CD4-positive, alpha-beta T cell (primary cell): ENCODE results near the gene ENG. TPM values are rescaled to one million over a fixed set of nuclear protein-coding genes. Genes with fewer than 3 reads are reported as not detected.

Experiments
- ATAC-seq: fragments of 200-7000 bp; cut with Tn5 transposase; one replicate; pipeline ENCODE4 v1.10.0; 2022; ENCODE audit warnings: mild to moderate bottlenecking; ENCODE audit not compliant: poor library complexity
- CTCF ChIA-PET: fragments of 350-600 bp; sonication (Branson Sonifier 250); formaldehyde crosslinking; loops from one replicate; lab custom pipeline; 2021; ENCODE audit warnings: antibody characterized with exemption, inconsistent platforms; lab: Charles Lee
- POLR2A ChIA-PET: fragments of 350-600 bp; sonication (Branson Sonifier 250); formaldehyde crosslinking; loops from one replicate; lab custom pipeline; 2021; ENCODE audit warnings: antibody characterized with exemption, inconsistent platforms; lab: Charles Lee
- DNase-seq, 14 experiments: peaks; one replicate each; pipeline ENCODE4 v3.0.0-alpha.2; 2013 to 2020; ENCODE audit warnings: mixed read lengths in 2 of 14
- H3K27ac ChIP-seq, 2 donors: one replicate each; pipeline versions ENCODE4 v1.5.1 to v1.7.0; 2013; ENCODE audit warnings: low read length in 2 of 2, low read depth in 1 of 2, mild to moderate bottlenecking in 1 of 2
- H3K27me3 ChIP-seq, 2 experiments: 1 replicate in 1 of 2; 2 replicates in 1 of 2; pipeline versions ENCODE4 v1.6.1 to v1.7.0; 2013; ENCODE audit warnings: low read length in 2 of 2, control low read depth in 1 of 2, mild to moderate bottlenecking in 1 of 2, moderate library complexity in 1 of 2; ENCODE audit not compliant: insufficient read depth in 2 of 2, control insufficient read depth in 1 of 2
- H3K36me3 ChIP-seq: one replicate; pipeline ENCODE4 v1.6.1; 2013; ENCODE audit warnings: low read length, control low read depth; ENCODE audit not compliant: insufficient read depth
- H3K4me1 ChIP-seq: one replicate; pipeline ENCODE4 v1.6.1; 2013; ENCODE audit warnings: low read length, control low read depth; ENCODE audit not compliant: insufficient read depth
- H3K4me3 ChIP-seq: one replicate; pipeline ENCODE4 v1.5.1; 2013; ENCODE audit warnings: mild to moderate bottlenecking, low read length, moderate library complexity
- H3K9me3 ChIP-seq, 2 experiments: 1 replicate in 1 of 2; 2 replicates in 1 of 2; pipeline versions ENCODE4 v1.6.1 to v1.7.0; 2013; ENCODE audit warnings: low read length in 2 of 2, mild to moderate bottlenecking in 2 of 2, control low read depth in 1 of 2, moderate library complexity in 1 of 2; ENCODE audit not compliant: control insufficient read depth in 1 of 2, insufficient read depth in 1 of 2
- H3K27ac Mint-ChIP-seq: one replicate; pipeline ENCODE4 v1.8.0; 2020; ENCODE audit warnings: mixed read lengths
- H3K27me3 Mint-ChIP-seq: one replicate; pipeline ENCODE4 v1.8.0; 2021; ENCODE audit warnings: mixed read lengths
- H3K36me3 Mint-ChIP-seq: one replicate; pipeline ENCODE4 v1.8.0; 2021; ENCODE audit warnings: low read depth, mixed read lengths
- H3K4me1 Mint-ChIP-seq: one replicate; pipeline ENCODE4 v1.8.0; 2021; ENCODE audit warnings: low read depth, mixed read lengths
- H3K4me3 Mint-ChIP-seq: one replicate; pipeline ENCODE4 v1.8.0; 2020; ENCODE audit warnings: mild to moderate bottlenecking, mixed read lengths
- H3K9me3 Mint-ChIP-seq: one replicate; pipeline ENCODE4 v1.8.0; 2020; ENCODE audit warnings: mixed read lengths
- intact Hi-C, 2 experiments: fragments of 100-400 bp; cut with DNase I in 1 of 2; cut with micrococcal nuclease in 1 of 2; formaldehyde crosslinking; loops; one replicate each; pipeline versions ENCODE4 v1.15.1 to v1.9.0; 2023 to 2025; cut with DNase I, micrococcal nuclease
- total RNA-seq, 174 experiments: library from RNA in 2 of 174; stranded (reverse) in 2 of 174; gene quantifications; one replicate each; pipeline ENCODE4 v1.2.3 and lab custom pipeline; 2021 to 2026
- TF ChIP-seq, protein P1 (sequence below): fragments of 200-600 bp; IDR thresholded peaks from one replicate; pipeline ENCODE4 v1.8.0; 2022; ENCODE audit warnings: antibody characterized with exemption, mild to moderate bottlenecking

The ENG gene
- total RNA-seq, 2 experiments from 2014 or later: 2.5 to 2.6 TPM

DNA sequence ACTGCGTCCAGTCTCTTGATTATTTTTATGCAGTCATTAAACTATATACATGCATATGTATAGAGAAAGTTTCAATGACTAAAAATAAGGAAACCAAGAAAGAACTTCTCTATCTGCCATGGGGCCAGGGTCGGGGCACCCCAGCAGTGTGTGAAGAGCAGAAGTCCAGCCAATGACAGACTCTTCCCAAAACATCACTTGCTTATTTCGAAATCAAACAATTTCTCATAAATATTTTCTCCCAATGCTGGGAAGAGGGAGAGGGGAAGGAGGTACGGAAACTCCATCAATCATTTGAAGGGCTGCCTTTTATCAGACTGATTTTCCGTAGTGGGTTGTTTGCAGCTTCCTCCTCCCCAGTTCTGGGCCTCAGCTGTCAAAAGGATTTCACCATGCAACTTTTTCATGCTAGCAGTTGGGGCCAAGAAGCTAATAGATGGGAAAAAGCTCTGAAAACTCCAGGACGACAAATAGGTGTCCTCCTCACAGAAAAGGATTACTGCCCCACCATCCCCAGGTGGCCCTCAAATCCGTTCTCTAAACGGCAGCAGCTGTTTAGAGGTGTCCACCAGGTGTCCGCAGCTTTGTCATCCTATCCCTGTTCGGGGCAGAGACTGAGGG lies 52.4 kb downstream of the ENG start:
- ChIA-PET POLR2A (interaction anchor here (0.8 to 2.4 kb wide), 10 partner anchors 9 to 351 kb away, joined by 3 to 9 read pairs (median 3); partner anchors contain the start of genes CDK9 and NAIF1), CTCF (interaction anchor here (1.0 kb wide), 2 partner anchors 67 to 109 kb away, joined by 3 to 5 read pairs; partner anchors contain the start of gene TOR2A)
- H3K27me3 Mint-ChIP-seq: no peaks in the 10 kb centered on the region
- H3K4me3 ChIP-seq: peak overlapping the region; percentile 72
- ATAC-seq (no peak), DNase-seq (peak in 1 of 14 experiments; percentile 42)
- no peaks in the 10 kb centered on the region for H3K9me3 Mint-ChIP-seq
- peaks cover 36% of the 10 kb centered on the region for H3K4me1 ChIP-seq
- no peaks in the 10 kb centered on the region for H3K9me3 ChIP-seq
- intact Hi-C loops: loop anchor here (1.0 to 5.0 kb wide), 5 partner anchors 15 to 390 kb away; partner anchors contain the start of genes CDK9 (in 2 of the 2) and CIZ1 (in 1 of the 2)
- H3K36me3 ChIP-seq: peaks cover 15% of the 10 kb centered on the region
- H3K4me1 Mint-ChIP-seq: peaks cover 26% of the 10 kb centered on the region
- TF ChIP-seq, protein P1, sequence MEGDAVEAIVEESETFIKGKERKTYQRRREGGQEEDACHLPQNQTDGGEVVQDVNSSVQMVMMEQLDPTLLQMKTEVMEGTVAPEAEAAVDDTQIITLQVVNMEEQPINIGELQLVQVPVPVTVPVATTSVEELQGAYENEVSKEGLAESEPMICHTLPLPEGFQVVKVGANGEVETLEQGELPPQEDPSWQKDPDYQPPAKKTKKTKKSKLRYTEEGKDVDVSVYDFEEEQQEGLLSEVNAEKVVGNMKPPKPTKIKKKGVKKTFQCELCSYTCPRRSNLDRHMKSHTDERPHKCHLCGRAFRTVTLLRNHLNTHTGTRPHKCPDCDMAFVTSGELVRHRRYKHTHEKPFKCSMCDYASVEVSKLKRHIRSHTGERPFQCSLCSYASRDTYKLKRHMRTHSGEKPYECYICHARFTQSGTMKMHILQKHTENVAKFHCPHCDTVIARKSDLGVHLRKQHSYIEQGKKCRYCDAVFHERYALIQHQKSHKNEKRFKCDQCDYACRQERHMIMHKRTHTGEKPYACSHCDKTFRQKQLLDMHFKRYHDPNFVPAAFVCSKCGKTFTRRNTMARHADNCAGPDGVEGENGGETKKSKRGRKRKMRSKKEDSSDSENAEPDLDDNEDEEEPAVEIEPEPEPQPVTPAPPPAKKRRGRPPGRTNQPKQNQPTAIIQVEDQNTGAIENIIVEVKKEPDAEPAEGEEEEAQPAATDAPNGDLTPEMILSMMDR: no peak
- peaks cover 12% of the 10 kb centered on the region for H3K36me3 Mint-ChIP-seq
- H3K27ac Mint-ChIP-seq: peak overlapping the region; percentile 80
- H3K4me3 Mint-ChIP-seq: peak overlapping the region; percentile 87
- H3K27me3 ChIP-seq: no peaks in the 10 kb centered on the region
- peak overlapping the region; percentile 60 to 79 for H3K27ac ChIP-seq

DNA sequence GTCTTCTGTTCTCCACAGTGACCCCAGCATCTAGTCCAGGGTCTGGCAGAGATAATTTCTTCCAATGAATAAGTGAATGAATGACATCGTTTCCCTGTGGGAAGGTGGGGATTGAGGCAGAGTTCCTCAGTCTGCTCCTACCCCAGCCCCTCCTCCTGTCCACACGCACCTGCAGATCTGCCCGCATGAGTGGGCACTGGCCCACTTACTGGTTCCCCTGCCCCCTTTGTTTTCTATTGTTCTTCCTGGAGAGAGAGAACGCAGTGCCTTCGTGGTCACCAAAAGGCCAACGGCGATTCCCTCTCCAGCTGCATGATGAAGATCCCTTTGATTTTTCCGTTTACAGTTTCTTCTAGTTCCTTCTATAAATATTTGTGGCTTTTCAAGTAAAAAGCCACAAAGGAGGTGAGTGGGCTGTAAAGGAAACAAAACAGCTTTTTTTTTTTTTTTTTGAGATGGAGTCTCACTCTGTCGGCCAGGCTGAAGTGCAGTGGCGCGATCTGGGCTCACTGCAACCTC lies 57.5 kb downstream of the ENG start:
- ATAC-seq (peak; percentile 61), DNase-seq (no peak)
- Histone ChIP-seq H3K9me3 (no peaks in the 10 kb centered on the region), H3K27ac (no peak overlapping the region), H3K27me3 (no peaks in the 10 kb centered on the region), H3K36me3 (peaks cover 8% of the 10 kb centered on the region), H3K4me3 (no peak overlapping the region), H3K4me1 (peaks cover 26% of the 10 kb centered on the region)
- H3K4me3 Mint-ChIP-seq: peak overlapping the region; percentile 75
- ChIA-PET CTCF (interaction anchor here (1.4 to 1.9 kb wide), 3 partner anchors 10 to 125 kb away, joined by 3 to 5 read pairs (median 5); partner anchors contain the start of gene TOR2A), POLR2A (interaction anchor here (1.0 to 2.7 kb wide), 5 partner anchors 9 to 60 kb away, joined by 3 to 8 read pairs (median 6); partner anchors contain the start of gene CDK9)
- H3K27ac Mint-ChIP-seq: peak overlapping the region; percentile 34
- H3K4me1 Mint-ChIP-seq: peaks cover 26% of the 10 kb centered on the region
- no peaks in the 10 kb centered on the region for H3K9me3 Mint-ChIP-seq
- H3K27me3 Mint-ChIP-seq: no peaks in the 10 kb centered on the region
- intact Hi-C loops: no loop called here
- TF ChIP-seq, protein P1: no peak
- peaks cover 7% of the 10 kb centered on the region for H3K36me3 Mint-ChIP-seq

DNA sequence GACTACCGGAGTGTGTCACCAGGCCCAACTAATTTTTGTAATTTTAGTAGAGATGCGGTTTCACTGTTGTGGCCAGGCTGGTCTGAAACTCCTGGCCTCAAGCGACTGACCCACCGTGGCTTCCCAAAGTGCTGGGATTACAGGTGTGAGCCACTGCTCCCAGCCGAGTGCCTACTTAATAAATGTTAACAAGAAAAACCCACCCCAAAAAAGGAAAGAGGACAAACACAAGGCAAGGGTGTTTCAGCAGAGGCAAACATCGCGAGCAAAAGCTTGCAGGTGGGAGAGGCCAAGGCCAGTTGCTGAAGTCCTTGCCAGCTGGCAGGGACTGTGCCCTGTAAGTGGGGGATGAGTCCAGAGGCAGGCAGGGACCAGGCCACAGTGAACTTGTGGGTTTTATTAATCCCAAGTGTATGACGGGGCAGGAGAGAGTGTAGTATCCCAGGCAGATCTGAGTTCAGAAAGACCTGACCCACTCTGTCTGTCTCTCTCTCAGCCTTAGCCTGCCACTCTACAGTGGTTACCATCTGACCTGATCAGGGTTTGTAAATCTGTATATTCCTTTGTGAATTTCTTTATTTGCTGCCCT lies 58.1 kb downstream of the ENG start:
- peak; percentile 36 for ATAC-seq
- H3K4me1 Mint-ChIP-seq: peaks cover 24% of the 10 kb centered on the region
- H3K27me3 Mint-ChIP-seq: no peaks in the 10 kb centered on the region
- DNase-seq: no peak
- intact Hi-C loops: no loop called here
- no peaks in the 10 kb centered on the region for H3K27me3 ChIP-seq
- peak overlapping the region; percentile 75 for H3K4me3 Mint-ChIP-seq
- H3K9me3 ChIP-seq: no peaks in the 10 kb centered on the region
- H3K4me1 ChIP-seq: peaks cover 23% of the 10 kb centered on the region
- H3K36me3 Mint-ChIP-seq: peaks cover 11% of the 10 kb centered on the region
- H3K9me3 Mint-ChIP-seq: no peaks in the 10 kb centered on the region
- H3K36me3 ChIP-seq: peaks cover 12% of the 10 kb centered on the region
- H3K4me3 ChIP-seq: no peak overlapping the region
- no peak overlapping the region for H3K27ac ChIP-seq
- ChIA-PET CTCF (interaction anchor here (1.4 to 1.9 kb wide), 3 partner anchors 9 to 125 kb away, joined by 3 to 5 read pairs (median 5); partner anchors contain the start of gene TOR2A), POLR2A (interaction anchor here (1.0 to 2.7 kb wide), 4 partner anchors 10 to 61 kb away, joined by 3 to 8 read pairs (median 6); partner anchors contain the start of gene CDK9)
- H3K27ac Mint-ChIP-seq: peak overlapping the region; percentile 34
- TF ChIP-seq, protein P1: no peak
